Naive B cell (primary cell): ENCODE measurements around the gene UROC1. TPM values are rescaled to one million over a fixed set of nuclear protein-coding genes. Genes with fewer than 3 reads are reported as not detected.

Source experiments
- ATAC-seq, 2 donors: fragments of 150-1000 bp; cut with Tn5 transposase; 2 replicates each; pipeline ENCODE4 v1.10.0; 2021; ENCODE audit warnings: low read depth in 2 of 2, mild to moderate bottlenecking in 2 of 2, moderate library complexity in 2 of 2
- DNase-seq: peaks from one replicate; pipeline ENCODE4 v3.0.0; 2022
- H3K27ac Mint-ChIP-seq, 6 donors: one replicate each; pipeline ENCODE4 v1.8.0; 2020 to 2022; ENCODE audit warnings: mild to moderate bottlenecking in 6 of 6, mixed read lengths in 6 of 6, moderate library complexity in 5 of 6, inconsistent platforms in 2 of 6
- H3K27me3 Mint-ChIP-seq, 3 donors: one replicate each; pipeline ENCODE4 v1.8.0; 2021 to 2022; ENCODE audit warnings: mixed read lengths in 3 of 3, mild to moderate bottlenecking in 1 of 3
- H3K36me3 Mint-ChIP-seq, 2 donors: one replicate each; pipeline ENCODE4 v1.8.0; 2020 to 2022; ENCODE audit warnings: mixed read lengths in 2 of 2, inconsistent platforms in 1 of 2, mild to moderate bottlenecking in 1 of 2
- H3K4me1 Mint-ChIP-seq, 3 donors: one replicate each; pipeline ENCODE4 v1.8.0; 2020 to 2022; ENCODE audit warnings: mixed read lengths in 3 of 3, inconsistent platforms in 1 of 3, mild to moderate bottlenecking in 1 of 3, moderate library complexity in 1 of 3
- H3K4me3 Mint-ChIP-seq, 8 donors: one replicate each; pipeline ENCODE4 v1.8.0; 2020 to 2022; ENCODE audit warnings: mild to moderate bottlenecking in 8 of 8, mixed read lengths in 8 of 8, moderate library complexity in 8 of 8, inconsistent platforms in 2 of 8
- H3K9me3 Mint-ChIP-seq, 7 donors: one replicate each; pipeline ENCODE4 v1.8.0; 2020 to 2022; ENCODE audit warnings: mixed read lengths in 7 of 7, mild to moderate bottlenecking in 5 of 7, inconsistent platforms in 2 of 7, moderate library complexity in 1 of 7
- polyA plus RNA-seq, 6 donors: library from polyadenylated mRNA; unstranded; fragments of 300-500 nt; fragmentation: Illumina TruSeq; gene quantifications; one replicate each; pipeline ENCODE4 v1.2.3, GENCODE V29; 2021; ENCODE audit warnings: low read depth in 6 of 6

UROC1 gene
- polyA plus RNA-seq, 6 donors from 2014 or later = not detected

DNA sequence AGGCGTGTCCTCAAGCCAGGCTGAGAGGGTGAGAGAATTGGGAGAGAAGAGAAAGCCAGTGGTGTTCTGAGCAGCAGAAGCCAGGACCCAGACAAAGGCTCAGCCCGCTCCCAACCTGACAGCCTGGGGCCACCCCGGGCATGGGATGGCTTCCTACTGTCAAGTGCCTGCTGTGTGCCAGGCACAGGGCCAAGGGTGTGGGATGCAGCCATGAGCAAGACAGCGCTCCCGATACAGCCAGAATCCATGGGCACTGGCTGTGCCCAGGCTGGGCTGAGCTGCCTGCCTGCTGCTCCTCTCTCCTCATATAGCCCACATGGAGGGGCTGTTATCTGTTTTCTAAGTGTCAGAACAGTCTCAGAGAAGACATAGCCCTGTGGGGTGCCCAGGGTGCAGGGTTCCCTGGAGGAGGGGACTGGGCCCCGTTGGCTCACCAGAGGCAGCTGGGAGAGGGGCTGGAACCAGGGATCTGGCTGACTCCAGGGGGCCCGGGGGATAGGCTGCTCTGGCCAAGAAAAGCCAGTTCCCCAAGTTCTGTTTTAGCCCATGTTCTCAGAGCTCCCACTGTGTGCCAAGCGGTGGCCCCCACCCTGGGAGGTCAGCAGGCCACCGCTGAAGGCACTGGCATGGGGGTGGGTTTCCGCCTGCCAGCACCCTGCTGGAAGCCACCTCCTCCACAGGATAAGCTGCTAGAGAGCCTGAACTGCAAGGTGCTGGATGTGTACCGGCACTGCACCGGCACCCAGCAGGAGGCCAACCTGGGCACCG is 83.9 kb downstream of the UROC1 start:
- H3K27me3 Mint-ChIP-seq = no peaks in the 10 kb centered on the region
- H3K36me3 Mint-ChIP-seq = peaks cover 21 to 34% of the 10 kb centered on the region in 2 donors
- DNase-seq (no peak), ATAC-seq (no peak)
- H3K4me3 Mint-ChIP-seq = no peak overlapping the region
- no peak overlapping the region for H3K27ac Mint-ChIP-seq
- H3K4me1 Mint-ChIP-seq = peaks cover 0 to 13% (median 4%) of the 10 kb centered on the region in 3 donors
- H3K9me3 Mint-ChIP-seq = no peaks in the 10 kb centered on the region

- no peak overlapping the region for H3K4me3 Mint-ChIP-seq
- no peaks in the 10 kb centered on the region for H3K9me3 Mint-ChIP-seq
- no peak overlapping the region for H3K27ac Mint-ChIP-seq
- peaks cover 19 to 34% of the 10 kb centered on the region in 2 donors for H3K36me3 Mint-ChIP-seq
- H3K27me3 Mint-ChIP-seq = no peaks in the 10 kb centered on the region
- DNase-seq (no peak), ATAC-seq (no peak)
- H3K4me1 Mint-ChIP-seq = peaks cover 0 to 13% (median 4%) of the 10 kb centered on the region in 3 donors
Measured at GRCh38 chr3:126433105-126433430, 84.5 kb downstream of the UROC1 start.

- H3K4me3 Mint-ChIP-seq = no peak overlapping the region
- ATAC-seq (no peak), DNase-seq (no peak)
- H3K27me3 Mint-ChIP-seq = no peaks in the 10 kb centered on the region
- H3K4me1 Mint-ChIP-seq = peaks cover 0 to 13% (median 4%) of the 10 kb centered on the region in 3 donors
- H3K27ac Mint-ChIP-seq = peak overlapping the region in 1 of 6 donors; percentile 47
- peaks cover 13 to 30% of the 10 kb centered on the region in 2 donors for H3K36me3 Mint-ChIP-seq
- H3K9me3 Mint-ChIP-seq = peaks cover 0 to 3% (median 0%) of the 10 kb centered on the region in 7 donors
Measured at GRCh38 chr3:126432361-126433104, 85.0 kb downstream of the UROC1 start.

Other genes starting within 250 kb of the UROC1 start
- under 1 TPM in 2 of 6 donors, not detected in 4; 0.09 to 0.24 TPM for gene KLF15, start 160.4 kb downstream of the UROC1 start, polyA plus RNA-seq
- gene CFAP100, start 122.9 kb downstream of the UROC1 start, polyA plus RNA-seq = not detected
- 10 to 100 TPM; 11.9 to 26.9 (median 16.2) TPM for gene ZXDC, start 41.9 kb downstream of the UROC1 start, polyA plus RNA-seq
- under 1 TPM in 2 of 6 donors, not detected in 4; 0.16 to 0.53 TPM for gene CHST13, start 6.4 kb upstream of the UROC1 start, polyA plus RNA-seq
- gene C3orf22, start 41.2 kb upstream of the UROC1 start, polyA plus RNA-seq = not detected
- 1 to 10 TPM in 3 of 6 donors, under 1 TPM in 2, not detected in 1; 0.39 to 2.6 (median 1.1) TPM for gene TXNRD3, start 137.4 kb upstream of the UROC1 start, polyA plus RNA-seq
- gene CHCHD6, start 186.5 kb upstream of the UROC1 start, polyA plus RNA-seq = 10 to 100 TPM in 4 of 6 donors, 1 to 10 TPM in 2; 8.7 to 16.3 (median 11.1) TPM